Glomerular visceral epithelial cell (primary cell): ENCODE results near the gene ADORA3.

Experiments
- DNase-seq: peaks from one replicate; pipeline ENCODE4 v3.0.0-alpha.2; 2016; ENCODE audit errors: extremely low spot score

Gene ADORA3

GRCh38 chr1:111507411-111508201 lies 4.2 kb upstream of the ADORA3 start:
- DNase-seq, result peak; percentile 62

GRCh38 chr1:111506561-111506960 lies 3.1 kb upstream of the ADORA3 start:
- DNase-seq, result no peak

GRCh38 chr1:111505641-111506119 lies 2.2 kb upstream of the ADORA3 start:
- DNase-seq, result no peak

- DNase-seq, result no peak
These were observed 664 bp upstream of the ADORA3 start for GRCh38 chr1:111504097-111504496.

GRCh38 chr1:111501645-111502044 lies 1.8 kb downstream of the ADORA3 start:
- no peak for DNase-seq

GRCh38 chr1:111499026-111499785 lies 4.2 kb downstream of the ADORA3 start:
- DNase-seq, result no peak

GRCh38 chr1:111497592-111497991 lies 5.8 kb downstream of the ADORA3 start:
- DNase-seq, result no peak

- no peak for DNase-seq
These were observed 7.0 kb downstream of the ADORA3 start for GRCh38 chr1:111496398-111496797.

- no peak for DNase-seq
These were observed 12.4 kb downstream of the ADORA3 start for GRCh38 chr1:111491070-111491469.

- DNase-seq, result no peak
These were observed 13.2 kb downstream of the ADORA3 start for GRCh38 chr1:111490220-111490619.

GRCh38 chr1:111489604-111490003 lies 13.8 kb downstream of the ADORA3 start:
- no peak for DNase-seq

GRCh38 chr1:111488669-111489068 lies 14.8 kb downstream of the ADORA3 start:
- DNase-seq, result no peak

GRCh38 chr1:111487133-111487532 lies 16.3 kb downstream of the ADORA3 start:
- DNase-seq, result no peak

GRCh38 chr1:111486431-111486830 lies 17.0 kb downstream of the ADORA3 start:
- DNase-seq, result peak; percentile 13

GRCh38 chr1:111484391-111485026 lies 18.9 kb downstream of the ADORA3 start:
- DNase-seq, result no peak

GRCh38 chr1:111483876-111484275 lies 19.6 kb downstream of the ADORA3 start:
- DNase-seq, result no peak

GRCh38 chr1:111483166-111483565 lies 20.3 kb downstream of the ADORA3 start:
- DNase-seq, result no peak

GRCh38 chr1:111481387-111482221 lies 21.8 kb downstream of the ADORA3 start:
- peak; percentile 66 for DNase-seq

GRCh38 chr1:111480674-111481073 lies 22.8 kb downstream of the ADORA3 start:
- no peak for DNase-seq

GRCh38 chr1:111476761-111477309 lies 26.6 kb downstream of the ADORA3 start:
- DNase-seq, result no peak

GRCh38 chr1:111476214-111476613 lies 27.2 kb downstream of the ADORA3 start:
- no peak for DNase-seq
